ENCODE measurements around the gene IL6.
A peak's percentile ranks its signal among the peaks of the same experiment; 100 is the strongest.

IL6 gene

GRCh38 chr7:22723181-22723601 is 3.8 kb upstream of the IL6 start:
- in situ Hi-C loops (cut with MboI; ENCODE audit: low pct_unique_long_range_greater_than_20kb, low sequenced_read_pairs) = loop anchor here (10.0 kb wide), 1 partner anchor 158 kb away; no protein-coding TSS in a partner anchor
- peak; percentile 53 for DNase-seq

GRCh38 chr7:22723637-22724036 is 3.4 kb upstream of the IL6 start:
- DNase-seq = no peak
- in situ Hi-C loops (cut with MboI; ENCODE audit: low pct_unique_long_range_greater_than_20kb, low sequenced_read_pairs) = loop anchor here (10.0 kb wide), 1 partner anchor 159 kb away; no protein-coding TSS in a partner anchor

GRCh38 chr7:22724861-22725260 is 2.1 kb upstream of the IL6 start:
- no peak for DNase-seq
- in situ Hi-C loops (cut with MboI; ENCODE audit: low pct_unique_long_range_greater_than_20kb, low sequenced_read_pairs) = loop anchor here (10.0 kb wide), 1 partner anchor 160 kb away; no protein-coding TSS in a partner anchor

- in situ Hi-C loops (cut with MboI; ENCODE audit: low pct_unique_long_range_greater_than_20kb, low sequenced_read_pairs) = loop anchor here (10.0 kb wide), 1 partner anchor 161 kb away; no protein-coding TSS in a partner anchor
- peak; percentile 33 for DNase-seq
These were observed 1.4 kb upstream of the IL6 start for GRCh38 chr7:22725585-22725984.

- DNase-seq = peak; percentile 68
- in situ Hi-C loops (cut with MboI; ENCODE audit: low pct_unique_long_range_greater_than_20kb, low sequenced_read_pairs) = loop anchor here (10.0 kb wide), 1 partner anchor 162 kb away; no protein-coding TSS in a partner anchor
These were observed 574 bp upstream of the IL6 start for GRCh38 chr7:22726345-22726906.

- DNase-seq = no peak
- in situ Hi-C loops (cut with MboI; ENCODE audit: low pct_unique_long_range_greater_than_20kb, low sequenced_read_pairs) = loop anchor here (10.0 kb wide), 1 partner anchor 163 kb away; no protein-coding TSS in a partner anchor
These were observed 675 bp downstream of the IL6 start for GRCh38 chr7:22727714-22728035.

GRCh38 chr7:22728401-22729029 is 1.5 kb downstream of the IL6 start:
- in situ Hi-C loops (cut with MboI; ENCODE audit: low pct_unique_long_range_greater_than_20kb, low sequenced_read_pairs) = loop anchor here (10.0 kb wide), 1 partner anchor 164 kb away; no protein-coding TSS in a partner anchor
- peak; percentile 58 for DNase-seq

- in situ Hi-C loops (cut with MboI; ENCODE audit: low pct_unique_long_range_greater_than_20kb, low sequenced_read_pairs) = loop anchor here (10.0 kb wide), 1 partner anchor 165 kb away; no protein-coding TSS in a partner anchor
- no peak for DNase-seq
These were observed 2.3 kb downstream of the IL6 start for GRCh38 chr7:22729180-22729825.

- DNase-seq = no peak
- in situ Hi-C loops (cut with MboI; ENCODE audit: low pct_unique_long_range_greater_than_20kb, low sequenced_read_pairs) = no loop called here
These were observed 3.2 kb downstream of the IL6 start for GRCh38 chr7:22730066-22730710.

- DNase-seq = no peak
- in situ Hi-C loops (cut with MboI; ENCODE audit: low pct_unique_long_range_greater_than_20kb, low sequenced_read_pairs) = no loop called here
These were observed 4.1 kb downstream of the IL6 start for GRCh38 chr7:22730921-22731654.

- DNase-seq = no peak
- in situ Hi-C loops (cut with MboI; ENCODE audit: low pct_unique_long_range_greater_than_20kb, low sequenced_read_pairs) = no loop called here
These were observed 4.8 kb downstream of the IL6 start for GRCh38 chr7:22731766-22732165.

- DNase-seq = no peak
- in situ Hi-C loops (cut with MboI; ENCODE audit: low pct_unique_long_range_greater_than_20kb, low sequenced_read_pairs) = no loop called here
These were observed 5.6 kb downstream of the IL6 start for GRCh38 chr7:22732556-22733126.

- in situ Hi-C loops (cut with MboI; ENCODE audit: low pct_unique_long_range_greater_than_20kb, low sequenced_read_pairs) = no loop called here
- DNase-seq = no peak
These were observed 6.8 kb downstream of the IL6 start for GRCh38 chr7:22733761-22734160.

GRCh38 chr7:22743014-22743413 is 16.0 kb downstream of the IL6 start:
- in situ Hi-C loops (cut with MboI; ENCODE audit: low pct_unique_long_range_greater_than_20kb, low sequenced_read_pairs) = no loop called here

GRCh38 chr7:22751341-22751740 is 24.3 kb downstream of the IL6 start:
- no peak for DNase-seq
- in situ Hi-C loops (cut with MboI; ENCODE audit: low pct_unique_long_range_greater_than_20kb, low sequenced_read_pairs) = no loop called here

More at GRCh38 chr7:22743014-22743413, 16.0 kb downstream of the IL6 start:
- DNase-seq = no peak

GRCh38 chr7:22757338-22757994 is 30.5 kb downstream of the IL6 start:
- DNase-seq = no peak
- in situ Hi-C loops (cut with MboI; ENCODE audit: low pct_unique_long_range_greater_than_20kb, low sequenced_read_pairs) = no loop called here

GRCh38 chr7:22758576-22758975 is 31.6 kb downstream of the IL6 start:
- in situ Hi-C loops (cut with MboI; ENCODE audit: low pct_unique_long_range_greater_than_20kb, low sequenced_read_pairs) = no loop called here
- DNase-seq = no peak

- in situ Hi-C loops (cut with MboI; ENCODE audit: low pct_unique_long_range_greater_than_20kb, low sequenced_read_pairs) = no loop called here
- no peak for DNase-seq
These were observed 32.7 kb downstream of the IL6 start for GRCh38 chr7:22759721-22760120.

Data from KBM-7 (cell line).